LHCN-M2 (cell line): Measurements from ENCODE around the gene GALNT6. TPM values are rescaled to one million over a fixed set of nuclear protein-coding genes. Genes with fewer than 3 reads are reported as not detected.
A peak's percentile ranks its signal among the peaks of the same experiment; 100 is the strongest.

Source experiments
- DNase-seq: peaks from one replicate; pipeline ENCODE4 v3.0.0-alpha.2; 2012; ENCODE audit warnings: low read depth
- total RNA-seq: library from RNA; depleted of rRNA; stranded (reverse); fragments of >200 nt; gene quantifications from 2 replicates; pipeline ENCODE4 v1.2.3, GENCODE V29; 2014

GALNT6 gene
- total RNA-seq, 1 experiment from 2014 or later = not detected

DNA sequence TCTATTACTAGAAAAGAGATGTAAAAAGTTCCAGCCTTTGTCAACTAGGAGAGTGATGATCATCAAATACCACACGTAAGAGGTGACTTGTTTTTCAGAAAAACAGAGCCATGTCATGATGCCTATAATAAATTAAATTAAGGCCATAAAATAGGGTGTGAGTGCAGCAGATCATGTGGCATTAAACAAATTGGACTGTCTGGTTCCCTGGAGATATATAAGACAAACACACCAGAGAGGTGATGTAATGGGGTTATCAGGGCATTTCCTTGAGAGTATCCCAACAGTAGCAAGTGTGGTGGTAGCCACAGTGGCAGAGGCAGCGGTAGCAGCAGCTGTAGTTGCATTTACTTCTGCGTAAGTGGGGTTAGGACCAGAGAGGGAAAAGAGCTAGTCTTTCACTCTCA, 14.6 kb upstream of the GALNT6 start:
- no peak for DNase-seq

DNA sequence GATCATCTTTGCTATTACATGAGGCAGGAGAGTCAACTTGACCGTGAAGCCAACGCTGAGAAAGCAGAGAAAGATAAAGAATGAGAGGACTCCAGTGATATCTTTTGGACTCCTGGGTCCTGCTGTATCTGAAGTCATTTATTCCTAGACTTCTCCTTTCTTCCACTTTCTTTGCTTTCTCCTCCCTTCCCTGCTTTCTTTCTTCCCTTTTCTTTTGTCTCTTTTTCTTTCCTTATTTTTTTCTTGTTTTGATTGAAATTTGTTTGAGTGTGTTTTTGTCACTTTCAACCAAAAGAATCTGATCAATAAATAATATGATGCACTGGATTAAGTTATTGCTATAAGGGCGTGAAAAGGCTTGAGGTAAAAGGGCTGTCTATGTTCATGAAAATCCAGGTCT, 13.4 kb upstream of the GALNT6 start:
- DNase-seq = no peak

DNA sequence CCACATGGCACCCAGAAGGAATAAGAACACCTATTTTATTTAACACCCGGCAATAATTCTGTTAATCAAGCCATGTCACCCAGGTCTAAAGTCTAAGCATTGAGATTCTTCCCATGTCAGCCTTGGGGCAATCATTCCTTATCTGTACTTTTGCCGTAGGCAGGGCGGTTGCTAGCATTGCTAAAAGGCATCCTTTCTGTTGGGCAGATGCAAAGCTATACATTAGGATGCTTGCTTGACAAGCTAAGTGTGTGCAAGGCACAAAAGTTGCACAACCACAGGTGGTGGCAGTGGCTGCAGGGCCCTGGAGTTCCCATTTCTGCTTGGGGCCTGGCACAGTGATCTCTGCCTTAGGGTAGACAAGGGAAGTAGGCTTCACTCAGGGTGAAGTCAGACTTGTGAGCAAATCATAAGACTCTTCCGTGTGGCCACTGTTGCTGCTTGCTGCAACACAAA, 12.5 kb upstream of the GALNT6 start:
- DNase-seq = no peak

DNA sequence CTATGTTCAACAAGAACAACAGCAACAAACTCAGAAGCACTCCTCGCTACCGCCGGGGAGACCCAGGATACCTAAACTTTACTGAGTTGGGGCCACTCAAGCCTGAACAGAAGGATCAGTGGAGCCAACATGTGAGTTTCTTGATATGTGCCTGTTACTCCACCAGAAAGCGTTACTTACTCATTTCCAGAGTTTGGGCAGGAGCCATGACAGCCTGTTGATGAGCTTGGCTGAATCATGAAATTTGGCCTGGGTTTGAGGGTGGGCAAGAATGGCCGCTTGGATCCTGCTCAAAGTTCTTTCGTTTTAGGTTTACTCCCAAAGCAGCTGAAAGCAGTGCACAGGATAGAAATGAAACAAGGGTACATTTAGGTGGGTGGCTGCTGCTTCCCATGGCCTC, 12.0 kb upstream of the GALNT6 start:
- no peak for DNase-seq

DNA sequence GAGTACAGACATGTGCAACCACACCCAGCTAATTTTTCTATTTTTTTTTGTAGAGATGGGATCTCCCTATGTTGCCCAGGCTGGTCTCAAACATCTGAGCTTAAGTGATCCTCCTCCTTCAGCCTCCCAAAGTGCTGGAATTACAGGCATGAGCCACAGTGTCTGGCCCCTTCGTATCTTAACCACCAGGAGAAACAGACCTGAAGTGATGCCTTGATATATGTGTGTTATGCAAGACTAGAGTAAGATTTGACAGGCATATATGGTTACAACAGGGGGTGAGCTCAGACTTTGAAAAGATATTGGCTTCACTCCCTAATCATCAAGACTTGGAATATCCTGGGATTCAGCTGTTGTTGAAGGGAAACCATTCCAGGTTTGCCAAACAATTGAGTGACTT, 10.7 kb upstream of the GALNT6 start:
- DNase-seq = no peak

DNA sequence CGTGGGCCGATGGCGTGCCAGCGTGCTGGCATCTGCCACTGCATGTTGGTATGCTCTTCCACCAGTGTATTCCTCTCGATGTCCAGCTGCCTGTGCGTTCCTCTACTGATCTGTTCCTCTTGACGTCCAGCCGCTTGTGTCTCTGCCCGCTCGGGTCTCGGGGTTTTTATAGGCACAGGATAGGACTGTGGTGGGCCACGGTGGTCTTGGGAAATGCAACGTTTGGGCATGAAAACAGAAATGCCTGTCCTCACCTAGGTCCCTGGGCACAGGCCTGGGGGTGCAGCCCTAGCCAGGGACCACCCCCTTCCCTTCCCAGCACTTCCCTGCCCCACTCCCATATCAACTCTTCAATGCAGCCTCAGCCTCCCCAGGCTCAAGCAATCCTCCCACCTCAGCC, 10.3 kb upstream of the GALNT6 start:
- no peak for DNase-seq

DNA sequence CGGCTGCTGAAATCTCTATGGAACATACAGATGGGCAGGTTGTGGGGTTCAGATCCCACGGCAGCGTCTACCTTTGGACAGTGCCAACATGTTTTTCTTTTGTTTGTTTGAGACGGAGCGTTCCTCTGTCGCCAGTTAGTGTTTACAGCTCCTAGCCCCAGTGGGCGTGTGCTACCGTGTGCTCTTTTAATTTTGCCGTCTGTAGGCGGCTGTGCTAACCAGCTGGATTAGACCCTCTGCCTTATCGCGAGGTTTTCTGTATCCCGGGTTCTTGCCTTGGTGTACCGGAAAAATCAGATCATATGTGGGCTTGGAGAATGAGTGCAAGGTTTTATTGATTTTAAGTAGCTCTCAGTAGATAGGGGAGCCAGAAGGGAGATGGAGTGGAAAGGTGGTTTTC, 9.8 kb upstream of the GALNT6 start:
- DNase-seq = no peak

DNA sequence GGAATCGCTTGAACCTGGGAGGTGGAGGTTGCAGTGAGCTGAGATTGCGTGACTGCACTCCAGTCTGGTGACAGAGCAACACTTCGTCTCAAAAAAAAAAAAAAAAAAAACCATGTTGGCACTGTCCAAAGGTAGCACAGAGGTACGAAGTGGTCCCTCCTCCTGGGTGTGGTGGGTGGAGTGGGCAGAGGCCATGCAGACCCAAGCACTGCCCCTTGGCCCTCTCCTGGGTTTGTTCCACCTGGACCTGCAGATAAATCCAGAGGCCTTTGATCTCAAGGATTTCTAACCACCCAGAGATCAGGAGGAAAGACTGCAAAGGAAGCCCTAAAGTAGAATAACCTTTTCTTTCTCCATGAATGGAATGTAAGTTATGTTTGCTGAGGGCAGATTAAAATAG, 8.7 kb upstream of the GALNT6 start:
- no peak for DNase-seq

DNA sequence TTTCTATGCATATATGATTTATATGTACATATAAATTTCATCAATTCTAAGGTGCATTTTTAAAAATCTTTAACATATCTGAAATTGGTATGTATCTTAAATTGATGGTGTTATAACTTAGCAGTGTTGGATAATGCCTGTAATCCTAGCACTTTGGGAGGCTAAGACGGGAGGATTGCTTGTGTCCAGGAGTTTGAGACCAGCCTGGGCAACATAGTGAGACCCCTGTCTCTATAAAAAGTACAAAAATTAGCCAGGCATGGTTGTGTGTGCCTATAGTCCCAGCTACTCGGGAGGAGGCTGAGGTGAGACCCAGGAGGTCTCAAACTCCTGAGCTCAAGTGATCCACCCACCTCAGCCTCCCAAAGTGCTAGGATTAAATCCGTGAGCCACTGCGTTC, 6.5 kb upstream of the GALNT6 start:
- DNase-seq = no peak

DNA sequence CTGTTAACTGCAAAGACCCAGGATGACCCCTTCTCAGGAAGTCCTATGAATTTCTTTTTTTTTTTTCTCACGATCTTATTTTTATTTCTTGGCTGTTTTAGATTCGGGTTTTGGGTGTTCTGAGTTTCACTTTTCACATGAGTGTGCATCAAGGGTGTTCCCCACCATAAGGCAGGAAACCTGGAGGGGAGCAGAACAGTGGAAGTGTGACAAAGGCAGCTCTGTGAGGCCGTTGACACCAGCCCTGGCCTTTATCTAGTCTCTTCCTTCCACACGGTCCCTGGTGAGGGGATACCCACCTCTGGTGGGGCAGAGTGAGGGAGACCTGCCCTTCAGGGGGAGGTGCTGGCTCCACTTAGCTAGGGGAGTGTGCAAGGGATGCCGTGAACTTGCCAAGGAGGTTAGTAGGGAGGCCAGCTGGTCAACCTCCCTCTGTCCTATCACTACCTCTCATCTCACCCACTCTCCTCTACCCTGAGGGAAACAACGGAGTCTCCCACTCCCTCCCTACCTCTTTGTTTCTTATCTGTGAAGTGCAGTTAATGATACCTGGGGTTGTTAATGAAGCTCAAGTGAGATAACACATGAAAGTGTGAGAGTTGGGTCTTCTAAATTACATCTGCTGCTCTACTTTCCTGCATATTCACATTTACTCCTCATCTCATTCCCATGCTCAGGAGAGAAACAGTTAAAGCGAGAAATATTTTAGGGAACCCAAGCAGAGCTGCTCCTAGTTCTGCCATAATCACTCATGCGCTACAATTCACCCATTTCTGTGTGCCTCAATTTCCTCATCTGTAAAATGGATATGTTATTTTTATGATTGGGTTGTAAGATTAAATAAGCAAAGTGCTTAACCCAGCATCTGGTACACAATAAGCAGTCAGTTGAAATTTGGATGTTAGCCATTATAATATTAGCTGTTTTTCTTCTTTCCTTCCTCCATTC, 4.4 kb upstream of the GALNT6 start:
- DNase-seq = no peak

DNA sequence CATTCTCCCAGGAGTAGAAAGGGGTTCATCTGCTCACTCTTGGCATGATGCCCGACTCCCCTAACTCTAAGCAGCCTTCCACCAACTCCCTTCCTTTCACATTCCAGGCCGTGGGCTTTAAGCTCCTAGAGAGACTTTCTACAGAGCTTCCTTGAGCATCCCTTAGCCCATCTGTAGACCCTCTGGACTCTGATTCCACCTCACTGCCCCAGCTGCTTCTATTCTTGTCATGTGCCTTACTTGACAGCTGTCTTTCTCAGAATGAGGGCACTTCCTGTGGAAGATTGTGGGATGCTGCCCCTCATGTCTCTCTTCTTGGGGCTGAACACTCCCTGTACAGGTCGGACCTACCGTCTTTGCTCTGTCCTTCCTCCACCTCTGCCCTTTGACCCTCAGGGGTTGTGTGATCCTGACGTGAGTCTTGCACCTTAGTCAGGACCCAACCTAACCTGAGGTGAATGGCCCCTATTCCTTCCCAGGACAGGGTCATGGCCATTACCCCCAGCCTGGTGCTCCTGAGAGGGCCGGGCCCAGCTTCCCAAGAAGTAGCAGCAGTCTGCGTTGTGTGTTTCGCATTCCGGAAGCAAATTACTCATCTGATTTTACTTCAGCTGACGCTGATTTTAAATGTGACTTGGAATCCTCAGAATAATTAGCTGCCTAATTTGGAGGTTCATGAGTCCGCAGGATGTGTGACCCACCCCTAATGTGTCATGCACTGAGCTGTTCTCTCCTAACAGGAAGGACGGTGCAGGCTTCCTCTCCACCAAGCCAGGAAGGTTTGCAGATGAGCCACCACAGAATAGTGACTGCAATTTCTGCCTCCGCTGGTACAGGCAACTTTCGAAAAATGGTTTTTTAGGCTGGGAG, 2.7 kb upstream of the GALNT6 start:
- DNase-seq = peak; percentile 74

DNA sequence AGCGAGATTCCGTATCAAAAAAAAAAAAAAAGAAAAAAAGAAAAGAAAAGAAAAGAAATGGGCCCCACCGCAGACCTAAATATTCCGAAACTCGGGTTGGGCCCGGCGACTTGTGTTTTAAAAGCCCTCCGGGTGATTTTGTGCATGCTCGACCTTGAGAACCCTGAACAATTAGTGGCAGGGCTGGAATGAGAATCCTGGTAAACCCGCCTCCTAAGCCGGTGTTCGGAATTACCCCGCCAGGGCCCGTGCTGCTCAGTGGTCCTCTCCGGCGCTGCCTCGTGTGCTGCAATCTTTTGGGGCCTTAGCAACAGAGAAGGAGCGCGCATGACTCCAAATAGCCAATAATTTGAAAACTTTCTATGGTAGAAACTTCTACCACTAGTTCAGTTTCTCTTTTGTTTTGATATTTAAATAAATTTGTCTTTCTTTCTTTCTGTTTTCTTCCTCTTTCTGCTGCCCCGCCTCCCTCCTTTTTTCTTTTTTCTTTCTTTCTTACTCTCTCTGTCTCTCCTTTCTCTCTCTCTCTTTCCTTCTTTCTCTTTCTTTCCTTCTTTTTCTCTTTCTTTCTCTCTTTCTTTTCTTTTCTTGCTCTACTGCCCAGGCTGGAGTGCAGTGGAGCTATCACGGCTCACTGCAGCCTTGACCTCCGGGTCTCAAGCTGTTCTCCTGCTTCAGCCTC, 1.5 kb upstream of the GALNT6 start:
- no peak for DNase-seq

DNA sequence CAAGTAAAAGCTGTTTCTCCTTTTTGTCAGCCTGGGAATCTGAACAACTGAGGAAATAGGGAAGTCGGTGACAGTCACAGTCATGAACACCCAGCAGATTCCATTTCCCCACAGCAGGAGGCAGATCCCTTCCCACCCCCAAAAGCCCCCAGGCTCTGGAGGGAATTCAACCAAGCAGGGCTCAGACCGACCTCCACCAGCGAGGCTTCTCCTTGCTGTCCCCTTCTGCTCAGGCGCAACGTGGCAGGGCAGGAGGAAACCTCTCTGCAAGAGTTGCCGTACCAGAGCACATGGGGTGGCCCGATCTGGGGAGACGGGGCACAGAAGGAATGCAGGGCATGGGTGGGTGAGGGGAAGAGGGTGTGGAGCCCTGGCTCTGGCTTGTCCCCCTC, 319 bp downstream of the GALNT6 start:
- no peak for DNase-seq

DNA sequence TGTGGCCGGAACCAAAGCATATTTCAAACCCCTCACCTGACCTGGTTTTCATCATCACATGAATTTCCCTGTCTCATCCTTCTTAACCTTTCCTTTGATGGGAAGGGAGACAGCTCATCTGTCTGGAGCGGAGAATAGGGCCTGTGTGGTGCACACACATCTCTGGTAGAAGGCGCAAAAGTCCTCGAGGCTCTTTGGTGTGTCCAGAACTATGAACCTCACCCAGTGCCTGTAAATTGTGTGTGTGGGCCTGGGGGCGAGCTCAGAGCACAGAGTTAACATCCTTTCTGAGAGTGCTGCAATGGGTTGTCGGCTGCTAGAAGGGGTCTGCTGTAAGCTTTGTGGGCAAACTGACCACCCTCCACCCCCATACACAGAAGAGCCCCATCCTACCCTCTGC, 749 bp downstream of the GALNT6 start:
- DNase-seq = no peak

DNA sequence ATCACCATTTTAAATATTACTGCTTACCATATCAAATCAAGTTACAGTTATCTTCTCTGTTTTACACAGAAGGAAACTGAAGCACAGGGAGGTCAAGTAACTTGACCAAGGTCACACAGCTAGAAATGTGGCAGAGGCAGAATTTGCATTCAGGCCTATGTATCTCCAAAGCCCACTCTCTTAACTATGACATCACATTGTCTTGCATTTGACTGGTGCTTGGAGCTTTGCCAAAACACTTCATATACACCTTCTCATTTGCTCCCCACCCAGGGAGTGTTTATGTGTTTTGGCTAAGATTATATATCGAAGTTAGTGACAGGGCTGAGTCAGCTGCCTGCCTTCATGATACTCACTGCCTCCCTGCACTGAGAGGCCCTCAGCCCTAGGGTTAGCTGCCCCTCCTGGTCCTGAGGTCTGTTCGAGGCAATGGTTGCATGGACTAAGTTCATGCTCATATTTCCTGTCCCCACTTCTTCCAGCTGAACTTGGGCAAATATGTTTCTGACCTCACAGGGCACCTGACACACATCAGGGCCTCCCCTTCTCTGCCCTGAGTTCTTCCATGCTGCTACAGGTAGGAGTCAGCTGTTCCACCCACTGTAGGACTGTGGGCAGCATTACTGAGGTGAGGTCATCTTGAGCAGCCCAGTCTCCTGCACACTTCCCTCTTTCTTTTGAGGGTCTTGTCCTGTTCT, 1.8 kb downstream of the GALNT6 start:
- peak; percentile 46 for DNase-seq

DNA sequence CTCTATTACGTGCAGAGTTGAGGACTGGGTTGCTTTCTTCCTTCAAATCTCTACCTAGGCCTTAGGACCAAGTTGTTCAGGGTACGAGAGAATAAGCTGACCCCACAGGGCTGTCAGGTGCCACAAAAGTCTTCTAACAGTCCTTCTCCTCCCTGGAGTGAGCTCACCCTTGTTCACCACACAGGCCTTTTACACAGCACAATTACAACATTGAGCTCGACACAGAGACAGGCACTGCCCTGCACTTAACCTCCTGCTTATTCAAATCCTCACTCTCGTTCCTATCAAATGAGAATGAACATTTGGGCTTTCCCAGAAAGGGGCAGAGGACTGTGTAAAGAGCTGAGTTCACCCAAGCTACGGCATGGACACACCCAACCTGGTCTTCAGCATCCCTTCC, 2.4 kb downstream of the GALNT6 start:
- no peak for DNase-seq

DNA sequence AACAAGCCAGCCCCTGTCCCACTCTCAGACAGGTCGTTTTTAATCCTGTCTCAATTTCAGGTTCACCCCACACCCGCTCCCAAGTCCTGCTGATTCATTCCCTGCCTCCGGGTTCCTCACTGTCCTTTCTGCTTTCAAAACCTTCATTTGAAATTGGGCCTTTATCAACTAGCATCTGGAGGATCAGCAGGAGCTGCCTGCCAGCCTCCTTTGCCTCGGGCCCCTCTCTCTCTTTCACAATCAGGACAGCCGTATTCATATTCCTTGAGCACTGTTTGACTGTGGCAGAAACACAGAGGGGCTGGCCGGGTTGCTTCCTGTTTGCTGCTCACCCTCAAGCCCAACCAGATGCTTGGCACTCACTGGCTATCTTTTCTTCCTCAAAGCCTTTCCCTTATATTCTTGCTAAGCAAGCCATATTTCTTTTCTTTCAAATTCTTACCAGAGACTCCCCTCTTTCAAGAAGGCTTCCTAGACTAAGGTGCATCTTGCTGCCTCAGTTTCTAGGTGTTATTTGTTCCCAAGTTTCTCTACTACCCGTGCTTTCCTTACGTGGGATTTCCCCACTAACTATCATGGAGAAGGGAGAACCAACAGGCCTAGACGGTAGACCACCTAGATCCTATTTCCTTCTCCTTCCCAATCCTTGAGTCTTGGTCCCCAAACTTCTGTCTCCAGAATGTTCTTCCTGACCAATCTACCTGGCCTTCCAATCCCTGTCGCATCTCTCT, 3.0 kb downstream of the GALNT6 start:
- no peak for DNase-seq

DNA sequence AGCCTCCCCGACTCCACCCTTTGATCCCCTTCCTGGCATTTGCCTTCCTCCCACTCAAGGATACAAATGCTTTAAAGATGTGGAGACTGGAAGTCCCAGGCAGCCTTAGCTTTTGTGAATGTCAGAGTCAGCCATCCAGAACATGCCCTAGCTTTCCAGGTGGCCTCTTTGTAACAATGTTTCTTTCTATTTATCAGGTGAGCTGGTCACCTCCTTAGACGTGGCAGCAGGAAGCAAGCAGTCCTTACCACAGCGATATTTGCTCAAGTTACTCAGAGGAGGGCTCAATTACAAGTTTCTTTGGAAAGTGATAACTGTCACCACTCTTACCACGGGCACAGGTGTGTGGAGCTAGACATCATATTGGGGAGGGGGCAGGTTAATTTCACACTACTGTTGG, 4.9 kb downstream of the GALNT6 start:
- DNase-seq = no peak

DNA sequence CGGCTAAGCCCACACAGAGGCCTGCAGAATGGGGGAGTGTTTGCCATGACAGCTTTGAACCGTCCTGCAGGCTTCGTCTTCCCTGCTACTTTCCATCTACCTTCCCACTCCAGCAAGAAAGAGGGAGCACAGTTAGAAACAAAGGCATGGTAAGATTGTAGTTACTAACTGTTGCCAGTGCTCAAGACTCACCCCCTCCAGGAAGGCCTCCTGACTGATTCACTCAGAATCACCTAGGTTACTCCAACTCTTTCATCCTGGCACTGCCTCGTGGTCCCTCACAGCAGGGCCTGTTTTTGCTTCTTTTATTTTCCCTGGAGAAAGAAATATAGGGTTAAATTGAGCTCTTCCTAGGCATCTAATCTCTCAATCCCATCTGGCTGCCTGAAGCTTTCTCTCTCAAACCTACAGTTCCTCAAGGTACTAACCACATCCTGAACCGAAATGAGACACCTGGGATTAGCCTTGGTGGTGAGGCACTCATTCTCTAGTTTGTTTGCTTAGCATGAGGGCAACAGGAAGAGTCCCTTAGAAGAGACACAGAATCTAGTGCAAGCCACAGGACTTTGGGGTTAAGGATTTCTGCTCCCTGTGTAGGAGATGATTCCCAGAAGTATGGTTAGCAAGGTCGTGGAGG, 7.8 kb downstream of the GALNT6 start:
- DNase-seq = peak; percentile 54

DNA sequence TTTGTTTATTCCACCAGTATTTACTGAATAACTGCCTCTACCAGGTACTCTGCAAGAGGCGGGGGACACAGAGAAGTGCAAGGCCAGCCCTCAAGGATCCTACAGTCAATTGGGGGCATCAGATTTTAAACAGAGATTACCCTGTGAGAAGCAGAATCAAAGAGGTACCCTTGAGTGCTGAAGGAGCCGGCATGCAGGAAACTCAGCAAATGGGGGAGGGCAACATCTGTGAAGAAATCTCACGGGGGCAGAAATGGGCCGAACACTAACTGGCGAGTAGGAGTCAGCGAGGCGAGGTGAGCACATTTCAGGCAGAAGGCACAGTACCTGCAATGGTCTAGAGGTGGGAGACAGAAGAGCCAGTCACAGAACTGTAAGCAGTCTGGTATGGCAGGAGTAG, 9.0 kb downstream of the GALNT6 start:
- no peak for DNase-seq
